Measurements from ENCODE around the gene LDLRAP1. TPM values are rescaled to one million over a fixed set of nuclear protein-coding genes. Genes with fewer than 3 reads are reported as not detected.

LDLRAP1 gene
- total RNA-seq, 1 experiment from 2014 or later = 14.5 TPM

DNA sequence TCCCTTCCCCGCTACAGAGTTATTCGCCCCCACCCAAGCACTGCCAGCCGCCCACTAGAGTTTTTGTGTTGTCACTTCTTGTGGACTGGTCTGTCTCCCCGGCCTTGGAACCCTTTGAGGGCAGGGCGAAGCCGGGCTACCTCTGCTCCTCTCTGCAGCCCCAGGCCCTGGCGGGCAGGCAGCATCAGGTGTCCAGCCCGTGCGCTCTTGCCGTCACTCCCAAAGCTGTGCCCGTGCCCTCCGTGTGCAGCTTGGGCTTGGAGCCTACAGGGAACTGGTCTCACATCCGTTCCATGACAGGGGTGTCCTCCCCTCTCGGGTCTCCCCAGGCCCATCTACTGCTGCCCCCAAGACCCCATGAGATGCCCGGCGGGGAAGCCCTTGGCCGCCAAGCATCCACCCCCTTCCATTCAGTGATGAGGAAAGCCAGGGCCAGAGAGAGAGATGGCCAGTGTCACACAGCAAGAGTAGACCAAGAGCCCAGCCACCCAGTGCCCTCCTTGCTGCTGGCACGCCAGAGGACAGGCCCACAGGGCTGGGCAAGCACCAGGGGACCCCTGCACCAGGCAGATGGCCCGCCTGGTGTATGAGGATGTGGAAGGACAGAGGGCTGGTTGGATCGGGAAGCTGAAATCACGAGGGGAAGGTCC is 15.3 kb upstream of the LDLRAP1 start:
- ChIA-PET POLR2A (no interaction called here), CTCF (no interaction called here)
- Histone ChIP-seq H3K27me3 (replicated peaks; ENCODE audit: control insufficient read depth, insufficient read depth, low read length) (no peaks in the 10 kb centered on the region), H3K9me3 (no peaks in the 10 kb centered on the region), H3K4me3 (ENCODE audit: low read depth, low read length) (no peak overlapping the region), H3K4me1 (no peaks in the 10 kb centered on the region), H3K36me3 (ENCODE audit: control insufficient read depth, insufficient read depth, low read length) (no peaks in the 10 kb centered on the region)
- Mint-ChIP-seq H3K27ac (ENCODE audit: unreplicated experiment) (no peak overlapping the region), H3K36me3 (ENCODE audit: insufficient read depth, unreplicated experiment) (no peaks in the 10 kb centered on the region), H3K4me1 (ENCODE audit: low read depth, unreplicated experiment) (no peaks in the 10 kb centered on the region), H3K9me3 (ENCODE audit: unreplicated experiment) (peaks cover 21% of the 10 kb centered on the region), H3K4me3 (ENCODE audit: unreplicated experiment) (no peak overlapping the region), H3K27me3 (ENCODE audit: insufficient read depth, unreplicated experiment) (no peaks in the 10 kb centered on the region)
- TF ChIP-seq, protein P1, sequence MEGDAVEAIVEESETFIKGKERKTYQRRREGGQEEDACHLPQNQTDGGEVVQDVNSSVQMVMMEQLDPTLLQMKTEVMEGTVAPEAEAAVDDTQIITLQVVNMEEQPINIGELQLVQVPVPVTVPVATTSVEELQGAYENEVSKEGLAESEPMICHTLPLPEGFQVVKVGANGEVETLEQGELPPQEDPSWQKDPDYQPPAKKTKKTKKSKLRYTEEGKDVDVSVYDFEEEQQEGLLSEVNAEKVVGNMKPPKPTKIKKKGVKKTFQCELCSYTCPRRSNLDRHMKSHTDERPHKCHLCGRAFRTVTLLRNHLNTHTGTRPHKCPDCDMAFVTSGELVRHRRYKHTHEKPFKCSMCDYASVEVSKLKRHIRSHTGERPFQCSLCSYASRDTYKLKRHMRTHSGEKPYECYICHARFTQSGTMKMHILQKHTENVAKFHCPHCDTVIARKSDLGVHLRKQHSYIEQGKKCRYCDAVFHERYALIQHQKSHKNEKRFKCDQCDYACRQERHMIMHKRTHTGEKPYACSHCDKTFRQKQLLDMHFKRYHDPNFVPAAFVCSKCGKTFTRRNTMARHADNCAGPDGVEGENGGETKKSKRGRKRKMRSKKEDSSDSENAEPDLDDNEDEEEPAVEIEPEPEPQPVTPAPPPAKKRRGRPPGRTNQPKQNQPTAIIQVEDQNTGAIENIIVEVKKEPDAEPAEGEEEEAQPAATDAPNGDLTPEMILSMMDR (IDR thresholded peaks at IDR 0.05; ENCODE audit: insufficient read depth in 1 of 2, low read depth in 1 of 2, low read length in 1 of 2, severe bottlenecking in 1 of 2, unreplicated experiment in 1 of 2) = no peak
- no peak for DNase-seq
- intact Hi-C loops (cut with micrococcal nuclease; ENCODE audit: unreplicated experiment) = no loop called here
- no TSS peak for BruUV-seq (replicated peaks)

GRCh38 chr1:25528881-25529517 is 14.4 kb upstream of the LDLRAP1 start:
- Histone ChIP-seq H3K36me3 (ENCODE audit: control insufficient read depth, insufficient read depth, low read length) (no peaks in the 10 kb centered on the region), H3K4me3 (ENCODE audit: low read depth, low read length) (no peak overlapping the region), H3K27me3 (replicated peaks; ENCODE audit: control insufficient read depth, insufficient read depth, low read length) (no peaks in the 10 kb centered on the region), H3K4me1 (no peaks in the 10 kb centered on the region), H3K9me3 (no peaks in the 10 kb centered on the region)
- Mint-ChIP-seq H3K4me1 (ENCODE audit: low read depth, unreplicated experiment) (no peaks in the 10 kb centered on the region), H3K4me3 (ENCODE audit: unreplicated experiment) (no peak overlapping the region), H3K27me3 (ENCODE audit: insufficient read depth, unreplicated experiment) (no peaks in the 10 kb centered on the region), H3K36me3 (ENCODE audit: insufficient read depth, unreplicated experiment) (no peaks in the 10 kb centered on the region), H3K9me3 (ENCODE audit: unreplicated experiment) (peaks cover 21% of the 10 kb centered on the region), H3K27ac (ENCODE audit: unreplicated experiment) (no peak overlapping the region)
- intact Hi-C loops (cut with micrococcal nuclease; ENCODE audit: unreplicated experiment) = no loop called here
- CTCF ChIA-PET = interaction anchor here (0.6 kb wide), 1 partner anchor 705 kb away, joined by 3 read pairs; the partner anchor contains the start of gene CEP85
- DNase-seq = no peak
- TF ChIP-seq, protein P1 (IDR thresholded peaks at IDR 0.05; ENCODE audit: insufficient read depth in 1 of 2, low read depth in 1 of 2, low read length in 1 of 2, severe bottlenecking in 1 of 2, unreplicated experiment in 1 of 2) = no peak
- BruUV-seq (replicated peaks) = no TSS peak
- POLR2A ChIA-PET = no interaction called here

DNA sequence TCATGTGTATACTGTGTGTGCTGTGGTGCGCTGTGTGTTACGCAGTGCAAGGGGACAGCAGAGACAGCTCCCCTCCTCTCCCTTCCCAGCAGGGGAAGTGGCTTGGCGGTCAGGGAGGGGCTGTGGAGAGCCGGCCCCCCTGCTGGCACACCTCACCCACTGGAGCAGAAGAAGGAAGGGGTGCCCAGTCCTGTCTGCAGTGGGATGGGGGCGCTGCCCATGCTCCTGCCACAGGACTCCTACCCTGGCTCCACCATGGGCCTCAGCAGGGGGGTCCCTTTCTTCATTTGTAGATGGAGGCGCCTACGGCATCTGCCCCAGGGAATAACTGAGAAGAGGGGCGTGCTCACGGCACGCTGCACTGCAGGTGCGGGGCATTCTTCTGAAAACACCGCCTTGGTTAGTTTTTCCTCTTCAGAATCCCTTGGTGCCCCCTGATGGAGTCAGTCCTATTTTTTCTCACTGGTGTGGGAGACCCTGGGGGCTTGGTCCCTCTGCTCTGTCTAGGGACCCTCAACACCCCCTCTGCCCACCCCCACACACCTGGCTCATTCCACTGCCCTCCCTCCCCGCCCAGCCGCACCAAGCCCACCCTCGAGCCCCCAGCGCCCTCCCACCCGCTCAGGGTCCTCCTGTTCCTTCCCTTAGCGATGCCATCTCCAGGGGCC is 13.8 kb upstream of the LDLRAP1 start:
- no TSS peak for BruUV-seq (replicated peaks)
- no peaks in the 10 kb centered on the region for H3K27me3 Mint-ChIP-seq (ENCODE audit: insufficient read depth, unreplicated experiment)
- no peaks in the 10 kb centered on the region for H3K36me3 Mint-ChIP-seq (ENCODE audit: insufficient read depth, unreplicated experiment)
- no peak for DNase-seq
- H3K4me1 Mint-ChIP-seq (ENCODE audit: low read depth, unreplicated experiment) = no peaks in the 10 kb centered on the region
- ChIA-PET POLR2A (no interaction called here), CTCF (no interaction called here)
- H3K9me3 Mint-ChIP-seq (ENCODE audit: unreplicated experiment) = peaks cover 21% of the 10 kb centered on the region
- Histone ChIP-seq H3K9me3 (no peaks in the 10 kb centered on the region), H3K4me3 (ENCODE audit: low read depth, low read length) (no peak overlapping the region), H3K4me1 (no peaks in the 10 kb centered on the region), H3K36me3 (ENCODE audit: control insufficient read depth, insufficient read depth, low read length) (no peaks in the 10 kb centered on the region), H3K27me3 (replicated peaks; ENCODE audit: control insufficient read depth, insufficient read depth, low read length) (no peaks in the 10 kb centered on the region)
- H3K27ac Mint-ChIP-seq (ENCODE audit: unreplicated experiment) = no peak overlapping the region
- intact Hi-C loops (cut with micrococcal nuclease; ENCODE audit: unreplicated experiment) = no loop called here
- no peak overlapping the region for H3K4me3 Mint-ChIP-seq (ENCODE audit: unreplicated experiment)
- TF ChIP-seq, protein P1 (IDR thresholded peaks at IDR 0.05; ENCODE audit: insufficient read depth in 1 of 2, low read depth in 1 of 2, low read length in 1 of 2, severe bottlenecking in 1 of 2, unreplicated experiment in 1 of 2) = no peak

All from Caco-2 (cell line).